PC-9 (cell line): ENCODE data around the gene ACOX1.

Source experiments
- EZH2 ChIP-seq: fragments of 200-600 bp; sonication (generic); IDR thresholded peaks from 2 replicates; pipeline ENCODE4 v1.8.0; 2017; ENCODE audit warnings: antibody characterized with exemption, low read depth
- TF ChIP-seq, protein P1 (sequence below): fragments of 200-600 bp; sonication (generic); conservative IDR thresholded peaks from 2 replicates; pipeline ENCODE4 v1.6.1; 2017; ENCODE audit warnings: mixed run types, antibody characterized with exemption, mild to moderate bottlenecking, moderate library complexity

DNA sequence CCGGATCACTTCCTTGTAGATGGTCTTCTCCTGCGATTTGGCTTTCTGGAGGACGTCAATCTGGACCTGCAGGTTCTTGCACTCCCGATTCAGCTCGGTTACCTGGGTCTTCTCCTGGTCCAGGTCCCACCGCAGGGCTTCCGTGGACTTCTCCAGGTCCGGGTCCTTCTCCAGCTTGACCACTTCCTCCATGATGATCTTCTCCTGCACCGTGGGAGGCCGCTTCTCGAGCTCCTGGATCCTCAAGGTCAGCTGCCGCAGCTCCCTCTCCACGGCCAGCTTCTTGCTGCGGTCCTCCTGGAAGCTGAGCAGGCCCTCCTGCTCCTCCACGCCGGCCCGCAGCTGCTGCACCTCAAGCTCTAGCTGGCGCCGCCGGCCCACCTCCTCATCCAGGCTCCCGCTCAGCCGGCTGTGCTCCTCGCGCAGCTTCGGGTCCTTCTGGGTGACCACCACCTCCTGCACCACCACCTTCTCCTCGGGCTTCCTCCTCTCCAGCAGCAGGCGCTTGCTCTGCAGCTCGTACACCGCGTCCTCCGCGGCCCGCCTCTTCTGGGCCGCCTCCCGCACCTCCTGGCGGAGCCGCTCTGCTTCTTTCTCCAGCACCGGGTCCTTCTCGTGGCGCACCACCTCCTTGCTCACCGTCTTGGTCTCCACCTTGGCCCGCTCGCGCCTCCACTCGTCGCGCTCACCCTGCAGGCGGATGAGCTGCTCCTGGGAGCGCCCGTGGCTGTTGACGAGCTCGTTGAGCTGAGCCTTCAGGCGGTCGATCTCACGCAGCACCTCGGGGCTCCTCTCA is 29.9 kb upstream of the ACOX1 start:
- TF ChIP-seq EZH2 = no peak
- TF ChIP-seq, protein P1, sequence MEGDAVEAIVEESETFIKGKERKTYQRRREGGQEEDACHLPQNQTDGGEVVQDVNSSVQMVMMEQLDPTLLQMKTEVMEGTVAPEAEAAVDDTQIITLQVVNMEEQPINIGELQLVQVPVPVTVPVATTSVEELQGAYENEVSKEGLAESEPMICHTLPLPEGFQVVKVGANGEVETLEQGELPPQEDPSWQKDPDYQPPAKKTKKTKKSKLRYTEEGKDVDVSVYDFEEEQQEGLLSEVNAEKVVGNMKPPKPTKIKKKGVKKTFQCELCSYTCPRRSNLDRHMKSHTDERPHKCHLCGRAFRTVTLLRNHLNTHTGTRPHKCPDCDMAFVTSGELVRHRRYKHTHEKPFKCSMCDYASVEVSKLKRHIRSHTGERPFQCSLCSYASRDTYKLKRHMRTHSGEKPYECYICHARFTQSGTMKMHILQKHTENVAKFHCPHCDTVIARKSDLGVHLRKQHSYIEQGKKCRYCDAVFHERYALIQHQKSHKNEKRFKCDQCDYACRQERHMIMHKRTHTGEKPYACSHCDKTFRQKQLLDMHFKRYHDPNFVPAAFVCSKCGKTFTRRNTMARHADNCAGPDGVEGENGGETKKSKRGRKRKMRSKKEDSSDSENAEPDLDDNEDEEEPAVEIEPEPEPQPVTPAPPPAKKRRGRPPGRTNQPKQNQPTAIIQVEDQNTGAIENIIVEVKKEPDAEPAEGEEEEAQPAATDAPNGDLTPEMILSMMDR = no peak
